Parathyroid adenoma (tissue), 2 donors: Measurements from ENCODE around the gene KRTAP5-2.
"Not testable (repeated sequence)": the region's sequence is repeated elsewhere in the genome, so short reads cannot be mapped to it uniquely, and the experiment has no call there.

Experiments
- H2AFZ ChIP-seq: fragments of 300-600 bp; sonication (generic); one replicate; pipeline ENCODE4 v1.7.0; 2017; ENCODE audit warnings: antibody characterized with exemption, mild to moderate bottlenecking
- H3K27ac ChIP-seq: fragments of 300-600 bp; sonication (generic); one replicate; pipeline ENCODE4 v1.7.0; 2017
- H3K27me3 ChIP-seq: fragments of 300-600 bp; sonication (generic); one replicate; pipeline ENCODE4 v1.7.0; 2017; ENCODE audit warnings: low read length; ENCODE audit not compliant: control insufficient read depth, insufficient read depth
- H3K36me3 ChIP-seq: fragments of 300-600 bp; sonication (generic); one replicate; pipeline ENCODE4 v1.7.0; 2017; ENCODE audit warnings: low read length; ENCODE audit not compliant: control insufficient read depth, insufficient read depth
- H3K4me1 ChIP-seq: fragments of 300-600 bp; sonication (generic); one replicate; pipeline ENCODE4 v1.7.0; 2017; ENCODE audit warnings: control low read depth
- H3K4me2 ChIP-seq: fragments of 300-600 bp; sonication (generic); one replicate; pipeline ENCODE4 v1.7.0; 2017; ENCODE audit warnings: low read length
- H3K4me3 ChIP-seq: fragments of 300-600 bp; sonication (generic); one replicate; pipeline ENCODE4 v1.7.0; 2017; ENCODE audit warnings: low read depth, low read length
- H3K79me2 ChIP-seq: fragments of 300-600 bp; sonication (generic); one replicate; pipeline ENCODE4 v1.7.0; 2017; ENCODE audit warnings: control low read depth
- H3K9ac ChIP-seq: fragments of 300-600 bp; sonication (generic); one replicate; pipeline ENCODE4 v1.7.0; 2017; ENCODE audit warnings: mild to moderate bottlenecking
- H3K9me3 ChIP-seq: fragments of 300-600 bp; sonication (generic); one replicate; pipeline ENCODE4 v1.7.0; 2017; ENCODE audit warnings: low read length; ENCODE audit not compliant: control insufficient read depth
- TF ChIP-seq, protein P1 (sequence below): fragments of 300-600 bp; sonication (generic); IDR thresholded peaks from one replicate; pipeline ENCODE4 v1.7.0; 2017; ENCODE audit warnings: antibody characterized with exemption, mild to moderate bottlenecking
- donor health status: primary hyperparathyroidism.

The KRTAP5-2 gene

DNA sequence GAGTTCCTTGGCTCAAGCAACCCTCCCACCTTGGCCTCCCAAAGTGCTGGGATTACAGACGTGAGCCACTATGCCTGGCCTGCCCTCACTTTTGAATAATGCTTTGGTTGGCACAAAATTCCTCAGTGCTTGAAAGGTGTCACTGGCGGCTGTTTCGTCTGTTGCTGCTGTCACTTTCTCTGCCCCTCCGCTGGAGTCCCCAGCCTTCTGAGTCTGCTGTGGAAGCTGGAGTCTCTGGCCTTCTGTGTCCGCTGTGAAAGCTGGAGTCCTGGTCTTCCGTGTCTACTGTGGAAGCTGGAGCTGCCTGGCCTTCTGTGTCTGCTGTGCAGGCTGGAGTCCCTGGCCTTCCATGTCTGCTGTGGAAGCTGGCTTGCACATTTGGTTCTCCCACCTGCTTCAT is 8.1 kb downstream of the KRTAP5-2 start:
- H3K4me3 ChIP-seq: no peak overlapping the region
- H3K79me2 ChIP-seq: no peaks in the 10 kb centered on the region
- H3K4me1 ChIP-seq: no peaks in the 10 kb centered on the region
- no peaks in the 10 kb centered on the region for H3K36me3 ChIP-seq
- H3K27ac ChIP-seq: no peak overlapping the region
- TF ChIP-seq, protein P1, sequence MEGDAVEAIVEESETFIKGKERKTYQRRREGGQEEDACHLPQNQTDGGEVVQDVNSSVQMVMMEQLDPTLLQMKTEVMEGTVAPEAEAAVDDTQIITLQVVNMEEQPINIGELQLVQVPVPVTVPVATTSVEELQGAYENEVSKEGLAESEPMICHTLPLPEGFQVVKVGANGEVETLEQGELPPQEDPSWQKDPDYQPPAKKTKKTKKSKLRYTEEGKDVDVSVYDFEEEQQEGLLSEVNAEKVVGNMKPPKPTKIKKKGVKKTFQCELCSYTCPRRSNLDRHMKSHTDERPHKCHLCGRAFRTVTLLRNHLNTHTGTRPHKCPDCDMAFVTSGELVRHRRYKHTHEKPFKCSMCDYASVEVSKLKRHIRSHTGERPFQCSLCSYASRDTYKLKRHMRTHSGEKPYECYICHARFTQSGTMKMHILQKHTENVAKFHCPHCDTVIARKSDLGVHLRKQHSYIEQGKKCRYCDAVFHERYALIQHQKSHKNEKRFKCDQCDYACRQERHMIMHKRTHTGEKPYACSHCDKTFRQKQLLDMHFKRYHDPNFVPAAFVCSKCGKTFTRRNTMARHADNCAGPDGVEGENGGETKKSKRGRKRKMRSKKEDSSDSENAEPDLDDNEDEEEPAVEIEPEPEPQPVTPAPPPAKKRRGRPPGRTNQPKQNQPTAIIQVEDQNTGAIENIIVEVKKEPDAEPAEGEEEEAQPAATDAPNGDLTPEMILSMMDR: no peak
- H3K9ac ChIP-seq: no peak overlapping the region
- no peaks in the 10 kb centered on the region for H3K27me3 ChIP-seq
- H3K4me2 ChIP-seq: no peak overlapping the region
- H2AFZ ChIP-seq: no peak overlapping the region
- no peaks in the 10 kb centered on the region for H3K9me3 ChIP-seq

DNA sequence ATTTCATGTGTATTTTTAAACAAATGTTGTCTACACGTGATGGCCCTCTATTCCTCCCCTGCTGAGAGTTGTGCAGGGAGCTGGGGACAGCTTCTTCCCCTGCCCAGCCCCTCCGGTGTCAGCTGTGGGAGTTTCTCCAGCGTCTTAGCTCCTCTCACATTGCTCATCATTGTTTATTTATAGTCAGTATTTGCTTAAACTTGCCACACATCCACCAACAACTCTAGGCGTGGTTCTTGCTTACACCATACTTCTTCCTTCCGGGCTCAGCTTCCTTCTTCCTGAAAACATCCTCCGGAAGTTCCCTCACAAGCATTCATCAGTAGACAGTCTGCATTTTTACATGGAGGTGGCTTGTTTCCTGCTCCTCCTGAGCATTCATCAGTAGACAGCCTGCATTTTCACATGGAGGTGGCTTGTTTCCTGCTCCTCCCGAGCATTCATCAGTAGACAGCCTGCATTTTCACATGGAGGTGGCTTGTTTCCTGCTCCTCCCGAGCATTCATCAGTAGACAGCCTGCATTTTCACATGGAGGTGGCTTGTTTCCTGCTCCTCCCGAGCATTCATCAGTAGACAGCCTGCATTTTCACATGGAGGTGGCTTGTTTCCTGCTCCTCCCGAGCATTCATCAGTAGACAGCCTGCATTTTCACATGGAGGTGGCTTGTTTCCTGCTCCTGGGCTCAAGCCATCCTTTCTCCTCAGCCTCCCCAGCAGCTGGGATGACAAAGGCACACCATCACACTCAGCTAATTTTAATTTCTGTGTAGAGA is 8.7 kb downstream of the KRTAP5-2 start:
- H3K4me3 ChIP-seq, H3K4me1 ChIP-seq, H2AFZ ChIP-seq, H3K4me2 ChIP-seq, H3K36me3 ChIP-seq, H3K27ac ChIP-seq, H3K9ac ChIP-seq, H3K79me2 ChIP-seq, H3K27me3 ChIP-seq, H3K9me3 ChIP-seq: not testable (repeated sequence)

DNA sequence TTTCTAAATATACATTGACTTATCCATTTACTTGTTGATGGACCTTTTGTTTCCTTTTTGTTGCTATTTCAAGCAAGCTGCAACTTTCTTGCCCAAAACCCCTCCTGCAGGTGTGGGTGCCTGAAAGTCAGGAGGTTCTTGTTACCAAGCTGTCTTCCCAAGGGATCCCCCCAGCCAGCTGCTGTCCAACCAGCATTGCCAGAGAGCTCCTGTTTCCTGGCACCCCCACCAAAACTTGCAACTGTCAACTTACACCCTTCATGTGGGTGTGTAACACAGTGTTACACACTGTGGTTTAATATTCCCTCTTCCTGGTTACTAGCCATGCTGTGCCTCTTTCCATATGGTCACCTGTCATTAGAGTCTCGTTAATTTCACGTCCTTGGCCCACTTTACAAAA is 11.4 kb downstream of the KRTAP5-2 start:
- Histone ChIP-seq H3K4me2 (no peak overlapping the region), H3K9ac (no peak overlapping the region), H3K4me3 (no peak overlapping the region), H3K4me1 (no peaks in the 10 kb centered on the region), H2AFZ (no peak overlapping the region), H3K79me2 (no peaks in the 10 kb centered on the region), H3K9me3 (no peaks in the 10 kb centered on the region), H3K27me3 (no peaks in the 10 kb centered on the region), H3K27ac (no peak overlapping the region), H3K36me3 (no peaks in the 10 kb centered on the region)
- TF ChIP-seq, protein P1: no peak

DNA sequence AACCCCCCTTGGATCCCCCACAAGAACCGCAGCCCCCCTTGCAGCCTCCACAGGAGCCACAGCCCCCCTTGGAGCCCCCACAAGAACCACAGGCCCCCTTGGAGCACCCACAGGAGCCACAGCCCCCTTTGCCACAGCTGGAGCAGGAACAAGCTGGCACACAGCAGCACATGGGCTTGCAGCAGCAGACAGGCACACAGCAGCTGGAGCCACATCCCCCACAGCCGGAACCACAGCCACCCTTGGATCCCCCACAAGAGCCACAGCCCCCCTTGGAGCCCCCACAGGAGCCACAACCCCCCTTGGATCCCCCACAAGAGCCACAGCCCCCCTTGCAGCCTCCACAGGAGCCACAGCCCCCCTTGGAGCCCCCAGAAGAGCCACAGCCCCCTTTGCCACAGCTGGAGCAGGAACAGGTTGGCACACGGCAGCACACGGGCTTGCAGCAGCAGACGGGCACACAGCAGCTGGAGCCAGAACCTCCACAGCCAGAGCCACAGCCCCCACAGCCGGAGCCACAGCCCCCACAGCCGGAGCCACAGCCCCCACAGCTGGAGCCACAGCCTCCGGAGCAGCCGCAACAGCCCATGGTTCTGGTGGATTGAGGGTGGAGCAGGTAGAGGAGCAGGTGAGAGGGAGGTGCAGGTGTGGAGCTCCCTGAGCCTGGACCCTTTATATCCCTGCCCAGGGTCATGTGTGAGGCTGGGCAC is 13.3 kb downstream of the KRTAP5-2 start, which contains the start of gene KRTAP5-1:
KRTAP5-1 (minus strand) TSS at position 623 of the 710 bp plus-strand sequence; CDS start at position 589, 34 bp downstream.
- H3K27me3 ChIP-seq: not testable (repeated sequence)

DNA sequence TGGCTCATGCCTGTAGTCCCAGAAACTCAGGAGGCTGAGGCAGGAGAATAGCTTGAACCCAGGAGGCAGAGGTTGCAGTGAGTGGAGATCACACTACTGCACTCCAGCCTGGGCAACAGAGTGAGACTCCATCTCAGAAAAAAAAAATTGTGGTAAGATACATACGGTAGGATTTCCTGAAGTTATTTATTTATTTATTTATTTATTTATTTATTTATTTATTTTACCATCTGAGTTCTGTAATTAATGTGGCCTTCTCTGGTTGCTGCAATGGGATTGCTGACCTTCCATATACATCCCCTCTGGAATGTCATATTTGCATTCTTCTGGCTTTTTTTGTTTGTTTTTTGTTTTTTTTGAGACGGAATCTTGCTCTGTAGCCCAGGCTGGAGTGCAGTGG is 15.2 kb downstream of the KRTAP5-2 start:
- H2AFZ ChIP-seq, H3K4me1 ChIP-seq, H3K9me3 ChIP-seq, H3K4me3 ChIP-seq, H3K27me3 ChIP-seq, H3K36me3 ChIP-seq, H3K79me2 ChIP-seq, H3K27ac ChIP-seq, H3K4me2 ChIP-seq, H3K9ac ChIP-seq: not testable (repeated sequence)

More for the DNA sequence above, 13.3 kb downstream of the KRTAP5-2 start, which contains the start of gene KRTAP5-1:
- not testable (repeated sequence) for H3K4me2 ChIP-seq, H3K4me3 ChIP-seq, H2AFZ ChIP-seq, H3K27ac ChIP-seq, H3K4me1 ChIP-seq, H3K36me3 ChIP-seq, H3K9ac ChIP-seq, H3K79me2 ChIP-seq, H3K9me3 ChIP-seq

DNA sequence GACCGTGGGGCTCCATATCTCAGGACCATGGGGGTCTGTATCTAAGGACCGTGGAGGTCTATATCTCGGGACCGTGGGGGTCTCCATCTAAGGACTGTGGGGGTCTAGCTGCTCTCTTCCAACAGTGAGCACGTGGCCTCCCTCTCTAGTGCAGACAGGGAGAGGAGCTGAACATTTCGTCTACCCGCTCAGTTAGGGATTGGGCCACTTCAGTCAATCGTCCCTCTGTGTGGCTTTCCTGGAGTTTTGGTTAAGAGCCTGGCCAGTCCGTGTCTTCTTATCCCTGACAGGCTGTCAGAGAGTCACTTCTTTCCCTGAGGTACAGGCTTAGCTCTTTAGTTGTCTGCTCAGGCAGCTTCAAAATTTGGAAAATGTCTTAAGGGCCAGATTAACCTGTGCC is 16.1 kb downstream of the KRTAP5-2 start:
- Histone ChIP-seq H3K4me3 (no peak overlapping the region), H3K27me3 (no peaks in the 10 kb centered on the region), H2AFZ (no peak overlapping the region), H3K4me1 (no peaks in the 10 kb centered on the region), H3K9me3 (no peaks in the 10 kb centered on the region), H3K79me2 (no peaks in the 10 kb centered on the region), H3K27ac (no peak overlapping the region), H3K4me2 (no peak overlapping the region), H3K36me3 (no peaks in the 10 kb centered on the region), H3K9ac (no peak overlapping the region)
- TF ChIP-seq, protein P1: no peak
